ENCODE results near the gene BARD1.

DNA sequence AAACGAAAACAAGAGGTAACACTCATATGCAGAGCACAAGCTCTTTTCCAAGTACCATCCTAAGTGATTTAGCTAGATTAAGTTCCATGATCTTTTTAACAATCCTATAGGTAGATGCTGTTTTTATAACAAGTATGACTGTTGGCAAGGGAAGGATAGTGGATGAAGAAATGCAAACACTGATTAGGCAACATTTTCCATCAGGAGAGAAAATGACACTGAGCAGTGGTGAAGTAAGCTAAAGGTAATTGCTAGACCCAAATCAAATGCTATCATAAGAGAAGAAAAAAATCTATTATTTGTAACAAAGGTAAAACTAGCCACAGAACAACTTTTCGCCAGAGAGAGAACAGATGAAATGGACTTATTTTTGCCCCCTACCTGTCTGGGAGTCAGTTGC, 34.3 kb upstream of the BARD1 start:
- TF ChIP-seq, protein P1, sequence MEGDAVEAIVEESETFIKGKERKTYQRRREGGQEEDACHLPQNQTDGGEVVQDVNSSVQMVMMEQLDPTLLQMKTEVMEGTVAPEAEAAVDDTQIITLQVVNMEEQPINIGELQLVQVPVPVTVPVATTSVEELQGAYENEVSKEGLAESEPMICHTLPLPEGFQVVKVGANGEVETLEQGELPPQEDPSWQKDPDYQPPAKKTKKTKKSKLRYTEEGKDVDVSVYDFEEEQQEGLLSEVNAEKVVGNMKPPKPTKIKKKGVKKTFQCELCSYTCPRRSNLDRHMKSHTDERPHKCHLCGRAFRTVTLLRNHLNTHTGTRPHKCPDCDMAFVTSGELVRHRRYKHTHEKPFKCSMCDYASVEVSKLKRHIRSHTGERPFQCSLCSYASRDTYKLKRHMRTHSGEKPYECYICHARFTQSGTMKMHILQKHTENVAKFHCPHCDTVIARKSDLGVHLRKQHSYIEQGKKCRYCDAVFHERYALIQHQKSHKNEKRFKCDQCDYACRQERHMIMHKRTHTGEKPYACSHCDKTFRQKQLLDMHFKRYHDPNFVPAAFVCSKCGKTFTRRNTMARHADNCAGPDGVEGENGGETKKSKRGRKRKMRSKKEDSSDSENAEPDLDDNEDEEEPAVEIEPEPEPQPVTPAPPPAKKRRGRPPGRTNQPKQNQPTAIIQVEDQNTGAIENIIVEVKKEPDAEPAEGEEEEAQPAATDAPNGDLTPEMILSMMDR (IDR thresholded peaks at IDR 0.05), result no peak
- TF ChIP-seq, protein P2, sequence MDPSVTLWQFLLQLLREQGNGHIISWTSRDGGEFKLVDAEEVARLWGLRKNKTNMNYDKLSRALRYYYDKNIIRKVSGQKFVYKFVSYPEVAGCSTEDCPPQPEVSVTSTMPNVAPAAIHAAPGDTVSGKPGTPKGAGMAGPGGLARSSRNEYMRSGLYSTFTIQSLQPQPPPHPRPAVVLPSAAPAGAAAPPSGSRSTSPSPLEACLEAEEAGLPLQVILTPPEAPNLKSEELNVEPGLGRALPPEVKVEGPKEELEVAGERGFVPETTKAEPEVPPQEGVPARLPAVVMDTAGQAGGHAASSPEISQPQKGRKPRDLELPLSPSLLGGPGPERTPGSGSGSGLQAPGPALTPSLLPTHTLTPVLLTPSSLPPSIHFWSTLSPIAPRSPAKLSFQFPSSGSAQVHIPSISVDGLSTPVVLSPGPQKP (IDR thresholded peaks at IDR 0.05; ENCODE audit: low read depth, low read length), result no peak
- TF ChIP-seq BHLHE40 (IDR thresholded peaks at IDR 0.05; ENCODE audit: low read depth, low read length) (no peak), JUN (IDR thresholded peaks at IDR 0.05) (no peak), RCOR1 (IDR thresholded peaks at IDR 0.05; ENCODE audit: low read depth, low read length) (no peak), POLR2AphosphoS2 (conservative IDR thresholded peaks at IDR 0.05; ENCODE audit: low read length) (no peak), RAD21 (conservative IDR thresholded peaks at IDR 0.05 in 1 of 2, IDR thresholded peaks at IDR 0.05 in 1 of 2) (no peak), FOSB (CRISPR knock-in tag; IDR thresholded peaks at IDR 0.05) (no peak), CBX2 (IDR thresholded peaks at IDR 0.05; ENCODE audit: borderline replicate concordance, low read depth) (no peak), POLR2A (IDR thresholded peaks at IDR 0.05; ENCODE audit: low read length) (no peak), MYC (IDR thresholded peaks at IDR 0.05; ENCODE audit: borderline replicate concordance, low read length) (no peak)
- TF ChIP-seq, protein P3, sequence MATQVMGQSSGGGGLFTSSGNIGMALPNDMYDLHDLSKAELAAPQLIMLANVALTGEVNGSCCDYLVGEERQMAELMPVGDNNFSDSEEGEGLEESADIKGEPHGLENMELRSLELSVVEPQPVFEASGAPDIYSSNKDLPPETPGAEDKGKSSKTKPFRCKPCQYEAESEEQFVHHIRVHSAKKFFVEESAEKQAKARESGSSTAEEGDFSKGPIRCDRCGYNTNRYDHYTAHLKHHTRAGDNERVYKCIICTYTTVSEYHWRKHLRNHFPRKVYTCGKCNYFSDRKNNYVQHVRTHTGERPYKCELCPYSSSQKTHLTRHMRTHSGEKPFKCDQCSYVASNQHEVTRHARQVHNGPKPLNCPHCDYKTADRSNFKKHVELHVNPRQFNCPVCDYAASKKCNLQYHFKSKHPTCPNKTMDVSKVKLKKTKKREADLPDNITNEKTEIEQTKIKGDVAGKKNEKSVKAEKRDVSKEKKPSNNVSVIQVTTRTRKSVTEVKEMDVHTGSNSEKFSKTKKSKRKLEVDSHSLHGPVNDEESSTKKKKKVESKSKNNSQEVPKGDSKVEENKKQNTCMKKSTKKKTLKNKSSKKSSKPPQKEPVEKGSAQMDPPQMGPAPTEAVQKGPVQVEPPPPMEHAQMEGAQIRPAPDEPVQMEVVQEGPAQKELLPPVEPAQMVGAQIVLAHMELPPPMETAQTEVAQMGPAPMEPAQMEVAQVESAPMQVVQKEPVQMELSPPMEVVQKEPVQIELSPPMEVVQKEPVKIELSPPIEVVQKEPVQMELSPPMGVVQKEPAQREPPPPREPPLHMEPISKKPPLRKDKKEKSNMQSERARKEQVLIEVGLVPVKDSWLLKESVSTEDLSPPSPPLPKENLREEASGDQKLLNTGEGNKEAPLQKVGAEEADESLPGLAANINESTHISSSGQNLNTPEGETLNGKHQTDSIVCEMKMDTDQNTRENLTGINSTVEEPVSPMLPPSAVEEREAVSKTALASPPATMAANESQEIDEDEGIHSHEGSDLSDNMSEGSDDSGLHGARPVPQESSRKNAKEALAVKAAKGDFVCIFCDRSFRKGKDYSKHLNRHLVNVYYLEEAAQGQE (IDR thresholded peaks at IDR 0.05), result no peak
- TF ChIP-seq, protein P4, sequence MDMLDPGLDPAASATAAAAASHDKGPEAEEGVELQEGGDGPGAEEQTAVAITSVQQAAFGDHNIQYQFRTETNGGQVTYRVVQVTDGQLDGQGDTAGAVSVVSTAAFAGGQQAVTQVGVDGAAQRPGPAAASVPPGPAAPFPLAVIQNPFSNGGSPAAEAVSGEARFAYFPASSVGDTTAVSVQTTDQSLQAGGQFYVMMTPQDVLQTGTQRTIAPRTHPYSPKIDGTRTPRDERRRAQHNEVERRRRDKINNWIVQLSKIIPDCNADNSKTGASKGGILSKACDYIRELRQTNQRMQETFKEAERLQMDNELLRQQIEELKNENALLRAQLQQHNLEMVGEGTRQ (IDR thresholded peaks at IDR 0.05), result no peak

All from A549 (cell line).